Activated naive CD4-positive, alpha-beta T cell treated with anti-CD3 and anti-CD28 coated beads for 36 hours (primary cell): ENCODE data around the gene GPX7. TPM values are rescaled to one million over a fixed set of nuclear protein-coding genes. Genes with fewer than 3 reads are reported as not detected.

ENCODE experiments used
- CTCF ChIA-PET: fragments of 350-600 bp; sonication (Branson Sonifier 250); formaldehyde crosslinking; loops from one replicate; lab custom pipeline; 2021; ENCODE audit warnings: antibody characterized with exemption; lab: Charles Lee
- DNase-seq: peaks from one replicate; pipeline ENCODE4 v3.0.0-alpha.2; 2020
- H3K27ac Mint-ChIP-seq: one replicate; pipeline ENCODE4 v1.8.0; 2021; ENCODE audit warnings: mild to moderate bottlenecking, mixed read lengths
- H3K27me3 Mint-ChIP-seq: one replicate; pipeline ENCODE4 v1.8.0; 2021; ENCODE audit warnings: low read depth, mixed read lengths
- H3K36me3 Mint-ChIP-seq: one replicate; pipeline ENCODE4 v1.8.0; 2021; ENCODE audit warnings: low read depth, mixed read lengths
- H3K4me1 Mint-ChIP-seq: one replicate; pipeline ENCODE4 v1.8.0; 2021; ENCODE audit warnings: low read depth, mixed read lengths
- H3K4me3 Mint-ChIP-seq: one replicate; pipeline ENCODE4 v1.8.0; 2021; ENCODE audit warnings: mild to moderate bottlenecking, moderate library complexity, mixed read lengths
- H3K9me3 Mint-ChIP-seq: one replicate; pipeline ENCODE4 v1.8.0; 2021; ENCODE audit warnings: mixed read lengths
- intact Hi-C: fragments of 100-400 bp; cut with micrococcal nuclease; formaldehyde crosslinking; loops from one replicate; pipeline ENCODE4 v1.15.1; 2023
- total RNA-seq, 2 experiments: library from RNA; stranded (reverse); gene quantifications; one replicate each; pipeline ENCODE4 v1.2.3, GENCODE V29; 2021

The GPX7 gene
- total RNA-seq, 2 experiments from 2014 or later: 20.4 to 20.6 TPM

- no peak overlapping the region for H3K27ac Mint-ChIP-seq
- CTCF ChIA-PET: no interaction called here
- peaks cover 20% of the 10 kb centered on the region for H3K4me1 Mint-ChIP-seq
- intact Hi-C loops: loop anchor here (2.0 kb wide), 2 partner anchors 55 to 105 kb away; partner anchors contain the start of genes GPX7 and TUT4
- H3K4me3 Mint-ChIP-seq: no peak overlapping the region
- DNase-seq: no peak
- H3K9me3 Mint-ChIP-seq: no peaks in the 10 kb centered on the region
- H3K27me3 Mint-ChIP-seq: no peaks in the 10 kb centered on the region
- peaks cover 12% of the 10 kb centered on the region for H3K36me3 Mint-ChIP-seq
Observed at GRCh38 chr1:52657702-52658101, 55.5 kb downstream of the GPX7 start.

Other genes starting within 250 kb of the GPX7 start
- 10 to 100 TPM; 18.4 to 21.8 TPM for gene CC2D1B, start 236.2 kb upstream of the GPX7 start, total RNA-seq
- 10 to 100 TPM; 46.9 to 49.3 TPM for gene ORC1, start 197.9 kb upstream of the GPX7 start, total RNA-seq
- gene PRPF38A, start 197.8 kb upstream of the GPX7 start, total RNA-seq: 10 to 100 TPM; 86.0 to 91.8 TPM
- gene TUT4, start 49.3 kb upstream of the GPX7 start, total RNA-seq: 10 to 100 TPM; 48.1 to 51.2 TPM
- gene SHISAL2A, start 30.8 kb downstream of the GPX7 start, total RNA-seq: 10 to 100 TPM; 11.3 to 11.4 TPM
- gene COA7, start 96.0 kb downstream of the GPX7 start, total RNA-seq: 10 to 100 TPM; 11.4 to 11.7 TPM
- gene ZYG11B, start 124.1 kb downstream of the GPX7 start, total RNA-seq: 10 to 100 TPM; 10.7 to 11.6 TPM
- under 1 TPM; 0.05 TPM for gene ZYG11A, start 240.4 kb downstream of the GPX7 start, total RNA-seq